Breast epithelium (tissue), 3 donors: ENCODE measurements around the gene LIPE.

Source experiments
- CTCF ChIP-seq, 3 donors: fragments of 450-650 bp; IDR thresholded peaks; one replicate each; pipeline ENCODE4 v1.5.1; 2016 to 2017; ENCODE audit warnings: antibody characterized with exemption in 3 of 3, mild to moderate bottlenecking in 3 of 3, moderate library complexity in 3 of 3
- POLR2AphosphoS5 ChIP-seq, 3 donors: sonication (generic); formaldehyde crosslinking; IDR thresholded peaks; one replicate each; pipeline ENCODE4 v1.6.1; 2017; ENCODE audit warnings: antibody characterized with exemption in 3 of 3

DNA sequence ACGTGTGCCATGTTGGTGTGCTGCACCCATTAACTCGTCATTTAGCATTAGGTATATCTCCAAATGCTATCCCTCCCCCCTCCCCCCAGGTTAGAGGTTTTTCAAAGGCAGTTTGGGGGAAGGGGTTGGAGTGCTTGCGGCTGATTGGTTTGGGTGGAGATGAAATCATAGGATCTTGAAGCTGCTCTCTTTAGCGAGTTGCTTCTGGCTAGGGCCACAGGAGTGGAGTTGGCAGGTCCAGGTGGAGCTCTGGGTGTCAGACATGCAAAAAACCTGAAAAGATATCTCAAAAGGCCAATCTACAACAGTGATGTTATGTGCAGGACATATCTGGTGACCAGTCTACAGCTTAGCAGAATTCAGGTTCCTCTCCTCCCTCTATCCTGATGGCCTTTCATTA is 48.2 kb upstream of the LIPE start:
- TF ChIP-seq CTCF (IDR thresholded peaks at IDR 0.05) (no peak), POLR2AphosphoS5 (IDR thresholded peaks at IDR 0.05) (no peak)
